ENCODE measurements around the gene MTFP1.
"Not testable (repeated sequence)": the region's sequence is repeated elsewhere in the genome, so short reads cannot be mapped to it uniquely, and the experiment has no call there.

MTFP1 gene

DNA sequence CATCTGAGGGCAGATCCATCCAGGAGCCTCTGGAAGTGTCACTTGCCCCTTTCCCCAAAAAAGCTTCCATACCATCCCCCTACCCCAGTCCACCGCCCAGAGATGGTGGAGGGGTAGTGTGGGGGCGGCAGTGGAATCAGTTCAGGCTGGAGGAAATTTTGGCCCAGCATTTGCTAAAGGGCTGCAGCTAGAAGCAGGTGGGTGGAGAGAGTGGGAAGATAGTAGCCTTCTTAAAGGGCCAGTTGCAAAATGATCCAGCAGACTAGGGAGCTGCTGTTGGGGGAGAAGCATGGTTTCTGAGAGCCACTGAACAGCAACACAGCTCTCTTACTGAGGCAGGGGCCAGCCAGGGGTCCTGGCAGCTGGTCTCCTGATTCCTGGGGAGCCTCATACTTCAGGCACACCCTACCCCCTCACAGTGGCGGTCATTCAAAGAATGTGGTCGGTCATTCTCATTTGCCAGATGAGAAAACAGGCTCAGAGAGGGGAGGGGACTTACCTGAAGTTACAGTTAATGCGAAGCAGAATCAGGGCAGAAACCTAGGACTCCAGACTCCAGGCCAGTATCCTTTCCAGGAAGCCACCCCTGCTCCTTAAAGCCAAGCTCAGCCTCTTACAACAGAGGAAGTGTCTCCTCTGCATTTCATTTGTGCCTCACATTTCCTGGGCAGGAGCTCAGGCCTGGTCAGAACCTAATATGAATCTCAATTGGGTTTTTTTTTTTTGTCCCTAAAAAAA, 23.4 kb upstream of the MTFP1 start:
- TF ChIP-seq, protein P1, sequence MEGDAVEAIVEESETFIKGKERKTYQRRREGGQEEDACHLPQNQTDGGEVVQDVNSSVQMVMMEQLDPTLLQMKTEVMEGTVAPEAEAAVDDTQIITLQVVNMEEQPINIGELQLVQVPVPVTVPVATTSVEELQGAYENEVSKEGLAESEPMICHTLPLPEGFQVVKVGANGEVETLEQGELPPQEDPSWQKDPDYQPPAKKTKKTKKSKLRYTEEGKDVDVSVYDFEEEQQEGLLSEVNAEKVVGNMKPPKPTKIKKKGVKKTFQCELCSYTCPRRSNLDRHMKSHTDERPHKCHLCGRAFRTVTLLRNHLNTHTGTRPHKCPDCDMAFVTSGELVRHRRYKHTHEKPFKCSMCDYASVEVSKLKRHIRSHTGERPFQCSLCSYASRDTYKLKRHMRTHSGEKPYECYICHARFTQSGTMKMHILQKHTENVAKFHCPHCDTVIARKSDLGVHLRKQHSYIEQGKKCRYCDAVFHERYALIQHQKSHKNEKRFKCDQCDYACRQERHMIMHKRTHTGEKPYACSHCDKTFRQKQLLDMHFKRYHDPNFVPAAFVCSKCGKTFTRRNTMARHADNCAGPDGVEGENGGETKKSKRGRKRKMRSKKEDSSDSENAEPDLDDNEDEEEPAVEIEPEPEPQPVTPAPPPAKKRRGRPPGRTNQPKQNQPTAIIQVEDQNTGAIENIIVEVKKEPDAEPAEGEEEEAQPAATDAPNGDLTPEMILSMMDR (IDR thresholded peaks at IDR 0.05; ENCODE audit: control extremely low read depth, extremely low read depth, low read depth, missing control alignments), result no peak
- DNase-seq (ENCODE audit: extremely low spot score), result no peak
- ChIA-PET CTCF (interaction anchor here (0.9 to 2.9 kb wide), 9 partner anchors 11 to 141 kb away, joined by 3 to 20 read pairs (median 3); partner anchors contain the start of gene MTFP1), POLR2A (interaction anchor here (0.7 kb wide), 1 partner anchor 564 kb away, joined by 3 read pairs; the partner anchor contains the start of gene ASCC2)

GRCh38 chr22:30402766-30403104, 22.8 kb upstream of the MTFP1 start:
- CTCF ChIA-PET, result interaction anchor here (1.0 to 2.9 kb wide), 8 partner anchors 10 to 141 kb away, joined by 3 to 20 read pairs (median 3); partner anchors contain the start of gene MTFP1
- POLR2A ChIA-PET; DNase-seq (ENCODE audit: extremely low spot score): not testable (repeated sequence)

GRCh38 chr22:30404307-30404706, 21.3 kb upstream of the MTFP1 start:
- TF ChIP-seq, protein P1 (IDR thresholded peaks at IDR 0.05; ENCODE audit: control extremely low read depth, extremely low read depth, low read depth, missing control alignments), result no peak
- ChIA-PET CTCF (interaction anchor here (2.6 to 2.8 kb wide), 3 partner anchors 12 to 117 kb away, joined by 9 to 22 read pairs (median 11); partner anchors contain the start of gene RNF215), POLR2A (interaction anchor here (0.6 to 0.8 kb wide), 2 partner anchors 44 to 241 kb away, joined by 5 read pairs; no protein-coding TSS in a partner anchor)
- no peak for DNase-seq (ENCODE audit: extremely low spot score)

DNA sequence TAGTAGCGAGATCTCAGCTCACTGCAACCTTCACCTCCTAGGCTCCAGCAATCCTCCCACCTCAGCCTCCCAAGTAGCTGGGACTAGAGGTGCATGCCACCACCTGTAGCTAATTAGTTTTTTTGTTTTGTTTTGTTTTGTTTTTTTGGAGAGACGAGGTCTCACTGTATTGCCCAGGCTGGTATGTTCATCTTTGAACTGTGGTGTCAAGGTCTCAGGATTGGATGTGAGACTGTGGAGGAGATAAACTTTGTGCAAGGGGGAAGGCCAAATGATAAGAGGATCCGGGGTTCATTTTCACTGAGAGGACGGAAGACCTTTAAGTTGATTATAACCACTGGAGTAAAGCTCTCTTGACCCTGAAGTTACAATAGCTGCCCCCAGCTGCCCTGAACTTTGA, 19.8 kb upstream of the MTFP1 start:
- no peak for DNase-seq (ENCODE audit: extremely low spot score)
- ChIA-PET POLR2A (no interaction called here), CTCF (interaction anchor here (1.1 to 2.8 kb wide), 5 partner anchors 9 to 118 kb away, joined by 4 to 22 read pairs (median 9); partner anchors contain the start of genes RNF215 and SEC14L2)
- TF ChIP-seq, protein P1 (IDR thresholded peaks at IDR 0.05; ENCODE audit: control extremely low read depth, extremely low read depth, low read depth, missing control alignments), result no peak

DNA sequence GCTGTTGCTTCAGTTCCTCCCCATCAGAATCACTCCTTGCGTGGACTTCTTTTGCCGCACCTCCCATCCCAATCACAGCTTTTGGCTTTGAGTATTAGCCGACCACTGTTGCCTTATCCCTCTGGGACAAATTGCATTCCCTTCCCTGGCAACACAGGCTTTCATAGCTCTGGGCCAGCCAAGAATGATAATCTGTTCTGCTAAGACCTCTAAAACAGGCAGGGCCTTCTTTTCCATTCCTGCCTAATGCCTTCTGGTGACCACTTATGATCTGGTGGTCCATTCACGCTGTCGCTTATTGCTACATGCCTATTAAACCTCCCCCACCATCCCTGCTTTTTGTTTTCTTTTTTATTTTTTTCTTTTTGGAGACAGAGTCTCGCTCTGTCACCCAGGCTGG, 19.2 kb upstream of the MTFP1 start:
- no peak for DNase-seq (ENCODE audit: extremely low spot score)
- ChIA-PET CTCF (interaction anchor here (1.0 to 2.8 kb wide), 4 partner anchors 14 to 119 kb away, joined by 3 to 22 read pairs (median 10); partner anchors contain the start of gene RNF215), POLR2A (no interaction called here)
- TF ChIP-seq, protein P1 (IDR thresholded peaks at IDR 0.05; ENCODE audit: control extremely low read depth, extremely low read depth, low read depth, missing control alignments), result no peak

DNA sequence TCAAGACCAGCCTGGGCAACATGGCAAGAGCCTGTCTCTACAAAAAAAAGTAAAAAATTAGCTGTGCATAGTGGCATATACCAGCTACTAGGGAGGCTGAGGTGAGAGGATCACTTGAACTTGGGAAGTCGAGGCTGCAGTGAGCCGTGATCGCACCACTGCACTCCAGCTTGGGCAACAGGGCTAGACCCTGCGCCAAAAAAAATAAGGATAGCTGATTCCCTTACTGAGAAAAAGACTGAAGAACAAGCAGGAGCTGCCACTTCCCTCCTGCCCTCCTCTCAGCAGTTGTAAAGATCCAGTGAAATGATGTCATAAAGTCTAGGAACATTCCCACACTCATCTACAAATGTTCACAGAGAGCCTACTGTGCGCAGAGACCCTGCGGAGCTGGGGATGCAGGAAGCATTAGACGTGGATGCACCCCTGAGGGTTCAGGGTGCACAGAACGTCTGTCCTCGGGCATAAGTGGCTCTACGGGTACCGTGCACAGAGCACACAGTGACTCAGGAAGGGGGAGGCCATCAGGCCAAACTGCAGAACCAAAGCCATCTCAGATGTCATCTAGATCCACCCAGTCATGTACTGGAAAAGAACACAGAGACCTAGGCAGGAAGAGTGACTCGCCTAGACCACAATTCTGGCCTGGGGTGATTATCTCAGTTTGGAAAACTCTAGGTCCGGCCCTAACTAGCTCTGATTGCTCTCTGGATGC, 17.0 kb upstream of the MTFP1 start:
- POLR2A ChIA-PET, result interaction anchor here (0.6 kb wide), 1 partner anchor 89 kb away, joined by 3 read pairs; no protein-coding TSS in a partner anchor
- CTCF ChIA-PET, result interaction anchor here (0.7 to 1.5 kb wide), 2 partner anchors 11 to 37 kb away, joined by 3 to 5 read pairs; no protein-coding TSS in a partner anchor
- TF ChIP-seq, protein P1 (IDR thresholded peaks at IDR 0.05; ENCODE audit: control extremely low read depth, extremely low read depth, low read depth, missing control alignments), result no peak
- no peak for DNase-seq (ENCODE audit: extremely low spot score)

Data from GM10248 (cell line).